ENCODE measurements around the gene ZNF319.
A peak's percentile ranks its signal among the peaks of the same experiment; 100 is the strongest.
"Not testable (repeated sequence)": the region's sequence is repeated elsewhere in the genome, so short reads cannot be mapped to it uniquely, and the experiment has no call there.

The ZNF319 gene

DNA sequence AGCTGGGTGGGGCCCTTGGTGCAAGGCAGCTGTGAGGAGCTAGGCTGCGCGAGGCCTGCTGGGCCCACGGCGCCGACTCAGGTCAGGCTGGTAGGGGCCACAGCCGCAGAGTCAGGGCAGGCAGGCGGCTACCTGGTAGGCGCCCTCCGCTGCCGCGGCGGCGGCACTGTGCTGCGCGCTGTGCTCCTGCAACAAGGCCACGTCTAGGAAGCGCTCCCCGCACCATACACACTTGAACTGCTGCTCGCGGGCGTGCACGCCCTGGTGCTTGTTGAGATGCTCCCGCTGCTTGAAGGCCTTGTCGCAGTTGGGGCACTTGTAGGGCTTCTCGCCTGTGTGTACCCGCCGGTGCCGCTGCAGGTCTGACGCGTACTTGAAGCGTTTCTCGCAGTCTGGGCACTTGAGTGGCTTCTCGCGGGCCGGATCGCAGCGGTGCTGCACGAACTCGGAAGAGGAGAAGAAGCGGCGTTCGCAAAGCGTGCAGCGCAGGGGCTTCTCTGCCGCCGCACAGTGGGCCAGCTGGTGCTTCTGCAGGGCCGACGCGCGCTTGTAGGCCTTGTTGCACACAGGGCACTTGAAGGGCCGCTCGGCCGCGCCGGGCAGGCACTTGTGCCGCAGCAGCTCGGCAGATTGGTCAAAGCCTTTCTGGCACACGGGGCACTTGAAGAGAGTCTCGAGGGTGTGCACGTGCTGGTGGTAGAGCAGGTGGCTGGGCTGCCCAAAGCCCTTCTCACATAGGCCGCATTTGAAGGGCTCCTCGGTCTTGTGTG is 3.9 kb downstream of the ZNF319 start:
- DNase-seq, result no peak

DNA sequence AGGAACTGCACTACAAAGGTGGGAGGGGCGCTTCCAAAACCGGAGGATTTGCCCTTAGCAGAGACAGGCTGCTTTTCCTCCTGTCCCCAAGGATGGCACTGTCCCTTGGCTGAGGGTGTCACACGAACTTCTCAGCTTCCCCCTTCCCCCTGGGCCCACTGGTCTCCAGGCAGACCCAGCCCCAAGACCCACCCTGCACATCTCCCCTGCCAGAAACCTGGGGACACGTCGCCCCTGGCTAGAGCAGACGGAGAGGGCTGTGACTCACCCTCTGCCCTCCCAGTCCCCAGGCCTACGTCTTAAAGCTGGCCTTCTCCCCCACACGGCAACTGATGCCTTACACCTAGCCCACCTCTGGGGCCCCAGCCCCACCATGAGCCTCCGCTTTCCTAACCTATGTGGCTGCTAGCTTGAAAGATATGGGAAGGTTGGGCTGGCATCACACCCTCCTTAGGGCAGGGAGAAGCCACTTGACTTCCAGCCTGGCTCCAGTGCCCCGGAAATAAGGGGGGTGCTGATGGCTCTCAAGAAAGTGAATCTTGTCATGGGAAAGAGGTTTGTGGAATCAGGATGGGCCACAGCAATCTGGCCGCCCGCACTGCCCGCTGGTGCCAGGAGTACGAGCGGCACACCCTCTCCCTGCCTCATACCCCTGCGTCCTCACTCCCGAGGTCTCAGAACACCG is 4.6 kb downstream of the ZNF319 start:
- DNase-seq, result no peak

DNA sequence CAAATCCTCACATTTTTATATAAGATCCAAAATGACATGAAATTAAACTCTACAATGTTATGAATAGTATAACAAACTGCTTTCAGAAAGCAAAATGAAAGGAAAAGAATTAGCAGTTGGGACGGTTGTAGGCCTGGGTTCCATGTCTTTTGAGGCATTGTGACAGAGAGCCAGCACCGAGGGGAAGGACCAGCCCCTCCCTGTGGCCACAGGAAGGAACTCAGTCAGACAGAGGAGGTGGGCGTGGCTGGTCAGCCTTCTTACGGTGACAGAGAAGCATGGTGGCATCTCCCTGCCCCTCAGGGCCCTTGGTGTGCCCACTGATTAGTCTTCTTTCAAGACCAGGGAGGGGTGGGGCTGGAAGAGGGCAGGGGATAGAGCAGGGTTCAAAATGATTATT is 5.7 kb downstream of the ZNF319 start:
- DNase-seq, result peak; percentile 65

DNA sequence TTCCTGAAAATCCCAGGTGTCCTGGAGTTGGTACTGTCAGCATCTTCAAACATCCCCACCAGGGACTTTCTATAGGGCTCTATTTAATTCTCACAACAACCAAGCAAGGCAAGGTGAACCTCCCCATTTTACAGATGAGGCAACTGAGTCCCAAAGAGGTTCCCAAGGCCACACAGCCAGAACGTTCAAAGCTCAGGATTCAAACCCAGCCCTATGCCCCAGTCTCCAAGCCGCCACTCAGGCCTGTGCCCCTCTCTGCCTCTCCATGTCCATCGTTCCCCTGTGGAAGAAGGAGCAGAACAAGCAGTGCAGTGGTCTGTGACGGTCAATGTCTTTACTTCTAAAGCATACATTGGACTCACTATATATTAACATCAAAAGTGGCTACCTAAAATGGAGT is 6.1 kb downstream of the ZNF319 start:
- DNase-seq, result no peak

DNA sequence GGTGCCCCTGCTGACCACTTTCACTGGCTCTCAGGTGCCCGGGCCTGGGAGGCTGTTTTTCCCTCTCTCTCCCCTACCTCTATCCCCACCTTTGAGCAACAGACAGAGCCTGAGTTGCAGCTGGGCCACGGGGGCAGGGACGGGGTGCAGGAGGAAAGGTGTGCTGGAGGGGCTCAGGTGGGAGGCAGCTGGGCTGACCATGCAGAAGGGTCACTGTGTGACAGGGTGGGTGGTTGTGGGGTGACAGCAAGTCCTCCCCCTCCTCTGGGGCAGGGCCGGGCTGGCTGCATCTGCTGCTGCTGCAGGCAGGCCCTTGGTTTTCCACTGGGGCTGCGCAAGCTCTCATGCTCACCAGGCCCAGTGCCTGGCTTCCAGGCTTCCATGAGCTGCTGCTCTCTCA is 6.6 kb downstream of the ZNF319 start:
- no peak for DNase-seq

DNA sequence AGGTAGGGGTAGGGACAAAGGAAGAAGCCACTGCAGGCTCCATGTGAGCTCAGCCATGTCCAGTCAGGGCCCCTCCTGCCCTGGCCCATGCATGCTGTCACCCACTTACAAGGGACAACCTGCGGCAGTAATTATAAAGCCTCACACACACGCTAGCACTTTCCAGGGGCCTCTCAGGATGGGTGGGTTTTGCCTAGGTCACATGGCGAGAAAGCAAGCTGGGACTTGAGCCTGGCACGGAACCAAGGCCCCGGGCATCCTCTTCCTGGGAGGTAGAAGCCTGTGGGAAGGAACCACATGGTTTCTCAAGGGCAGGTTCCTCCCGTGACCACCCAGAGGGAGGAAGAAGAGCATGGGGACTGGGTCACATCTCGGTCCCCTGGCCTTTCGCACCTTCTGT is 7.0 kb downstream of the ZNF319 start:
- no peak for DNase-seq

DNA sequence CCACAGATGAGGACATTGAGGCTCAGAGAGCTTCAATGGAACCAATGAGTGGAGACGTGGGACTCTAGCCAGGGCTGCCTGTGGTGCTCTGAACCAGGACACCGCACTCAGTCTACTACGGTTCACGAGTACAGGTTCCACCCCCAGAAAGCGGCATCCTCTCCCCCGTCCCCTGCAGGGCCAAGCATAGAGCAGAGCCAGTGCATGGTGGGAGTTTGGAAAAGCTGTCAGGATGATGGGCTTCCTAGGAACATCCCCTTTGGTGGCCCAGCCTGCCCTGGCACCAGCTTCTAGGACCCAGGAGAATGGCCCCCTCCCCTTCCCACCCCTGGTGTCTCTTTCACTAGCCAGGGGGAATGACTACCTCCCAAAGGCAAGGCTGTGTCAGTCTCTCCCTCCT is 8.4 kb downstream of the ZNF319 start:
- DNase-seq, result no peak

DNA sequence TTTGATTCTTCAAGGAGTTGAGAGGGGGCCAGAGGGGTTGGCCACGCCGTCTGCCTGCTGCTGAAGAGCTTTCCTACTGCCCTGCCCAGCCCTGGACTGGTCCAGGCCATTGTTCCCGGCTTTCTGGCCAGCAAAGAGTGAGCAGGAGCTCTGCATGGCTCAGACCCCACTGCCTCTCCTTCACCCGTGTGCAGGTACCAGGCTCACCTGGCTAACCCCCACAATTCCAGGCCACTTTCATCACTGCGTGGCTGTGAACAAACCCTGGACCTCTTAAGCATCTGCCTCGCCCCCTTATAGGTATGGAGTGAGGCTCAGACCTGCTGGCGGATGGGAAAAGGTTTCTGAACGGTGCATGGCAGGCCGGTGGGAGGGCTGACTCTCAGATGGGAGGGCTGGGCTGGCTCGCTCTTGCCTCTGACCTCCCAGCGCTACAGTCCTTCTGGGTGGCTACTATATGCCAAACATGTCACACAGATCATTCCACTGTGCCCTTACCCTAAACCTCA is 8.9 kb downstream of the ZNF319 start:
- no peak for DNase-seq

DNA sequence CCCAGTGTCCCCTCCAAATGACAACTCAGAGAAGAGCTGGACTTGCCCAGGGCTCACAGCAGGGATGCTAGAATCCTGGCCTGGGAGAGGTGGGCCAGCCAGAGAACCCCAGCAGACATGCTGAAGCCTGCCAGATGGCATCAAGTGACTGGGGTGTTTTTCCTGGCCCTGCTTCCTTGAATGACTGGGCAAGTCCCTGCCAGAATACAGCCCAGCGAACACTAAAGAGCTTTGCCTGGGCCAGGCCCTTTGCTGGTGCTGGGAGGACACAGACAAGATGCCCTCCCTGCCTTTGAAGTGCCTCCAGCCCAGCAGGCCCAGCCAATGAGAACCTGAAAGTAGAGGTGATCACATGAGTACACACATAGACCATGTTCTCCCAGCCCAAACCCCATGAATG is 11.5 kb downstream of the ZNF319 start:
- DNase-seq, result no peak

DNA sequence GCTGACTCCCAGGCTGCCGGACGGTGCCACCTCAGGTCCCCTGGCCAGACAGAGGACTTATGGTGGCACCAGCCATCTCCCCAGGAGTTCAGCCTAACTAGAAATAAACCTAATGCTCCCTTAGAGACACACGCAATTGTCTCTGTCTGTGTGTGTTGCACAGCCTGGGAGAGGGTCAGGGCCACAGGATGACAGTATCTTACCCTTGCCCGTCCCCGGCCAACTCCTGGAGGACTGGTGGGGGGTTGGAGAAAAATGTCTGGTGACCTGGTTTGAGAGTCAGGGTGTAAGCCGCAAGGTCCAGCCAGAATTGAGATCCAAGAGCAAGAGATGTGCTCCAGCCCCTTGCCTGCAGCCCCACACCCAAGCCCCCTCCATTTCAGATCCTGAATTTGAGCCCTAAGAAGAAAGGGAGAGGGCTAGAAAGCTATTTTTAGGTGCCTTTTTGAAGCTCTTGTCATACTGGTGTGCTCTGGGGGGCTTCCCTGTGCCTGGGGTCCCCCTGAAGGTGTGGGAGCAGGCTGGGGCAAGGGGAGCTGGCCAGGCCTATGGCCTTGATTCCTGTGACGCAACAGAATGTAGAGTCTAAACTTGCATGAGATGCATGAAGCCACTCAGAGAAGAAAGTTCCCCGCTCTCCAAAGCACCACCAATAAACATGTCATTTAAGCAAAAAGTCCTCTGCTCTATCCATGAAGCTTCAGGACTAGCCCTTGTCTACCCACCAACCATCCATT is 12.9 kb downstream of the ZNF319 start:
- DNase-seq, result no peak

DNA sequence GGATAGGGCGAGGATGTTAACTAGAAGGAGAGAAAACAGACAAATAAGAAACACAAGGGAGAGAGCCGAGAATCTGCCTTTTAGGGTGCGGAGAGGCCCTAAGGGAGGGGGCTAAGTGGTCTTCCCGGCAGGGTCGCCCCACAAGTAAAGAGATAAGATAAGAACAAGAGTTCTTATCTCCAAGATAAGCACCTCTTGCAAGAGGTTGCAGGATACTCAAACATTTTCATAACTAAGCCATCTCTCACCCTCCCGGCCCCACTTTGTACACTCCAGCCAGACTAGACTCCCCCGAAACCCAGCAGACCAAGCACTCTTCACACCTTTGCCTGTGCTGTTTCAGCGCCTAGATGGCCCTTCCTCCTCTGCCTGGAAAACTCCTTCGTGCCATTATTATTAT is 14.3 kb downstream of the ZNF319 start:
- DNase-seq, result no peak

DNA sequence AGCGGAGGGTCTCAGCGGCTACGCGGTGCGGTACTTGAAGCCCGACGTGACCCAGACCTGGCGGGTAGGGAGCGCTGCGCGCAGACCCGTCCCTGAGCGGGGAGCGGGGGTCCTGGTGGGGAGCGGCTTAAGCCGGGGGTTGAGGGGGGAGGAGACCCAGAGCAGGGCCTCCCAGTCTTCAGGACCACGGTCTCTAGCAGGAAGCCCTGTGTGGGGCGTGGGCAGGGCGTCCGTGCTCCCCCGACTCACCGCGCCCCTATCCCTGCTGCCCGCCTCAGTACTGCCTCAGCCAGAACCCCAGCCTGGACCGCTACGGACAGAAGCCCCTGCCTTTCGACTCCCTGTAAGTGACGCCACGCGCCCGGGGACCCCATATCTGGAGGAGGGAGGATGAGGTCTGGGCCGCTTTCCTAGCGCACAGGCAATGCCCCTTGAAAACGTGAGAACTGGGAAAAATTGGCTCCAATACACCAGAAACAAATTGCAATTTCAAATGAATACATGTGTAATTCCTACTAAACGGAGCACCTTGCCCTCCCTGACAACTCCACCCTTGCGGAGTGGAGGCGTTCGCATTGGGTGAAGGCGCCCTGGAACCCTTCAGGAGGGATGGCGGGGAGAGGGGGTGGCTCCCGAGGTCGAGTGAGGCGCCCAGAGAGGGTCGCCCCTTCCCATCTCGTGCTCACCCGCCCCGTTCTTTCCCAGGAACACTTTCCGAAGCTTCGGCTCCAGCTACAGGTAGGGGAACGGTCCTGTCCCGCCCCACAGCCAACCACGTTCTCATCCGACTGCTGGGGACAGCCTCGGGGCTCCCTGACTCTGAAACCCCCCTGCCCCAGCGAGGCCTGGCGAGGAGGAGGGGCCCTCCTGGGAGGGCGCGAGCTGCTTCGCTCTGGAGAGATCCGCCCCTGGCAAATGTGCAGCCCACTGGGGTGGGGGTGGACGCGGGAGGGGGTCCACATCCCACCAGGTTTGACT is 15.0 kb downstream of the ZNF319 start:
- DNase-seq, result no peak

DNA sequence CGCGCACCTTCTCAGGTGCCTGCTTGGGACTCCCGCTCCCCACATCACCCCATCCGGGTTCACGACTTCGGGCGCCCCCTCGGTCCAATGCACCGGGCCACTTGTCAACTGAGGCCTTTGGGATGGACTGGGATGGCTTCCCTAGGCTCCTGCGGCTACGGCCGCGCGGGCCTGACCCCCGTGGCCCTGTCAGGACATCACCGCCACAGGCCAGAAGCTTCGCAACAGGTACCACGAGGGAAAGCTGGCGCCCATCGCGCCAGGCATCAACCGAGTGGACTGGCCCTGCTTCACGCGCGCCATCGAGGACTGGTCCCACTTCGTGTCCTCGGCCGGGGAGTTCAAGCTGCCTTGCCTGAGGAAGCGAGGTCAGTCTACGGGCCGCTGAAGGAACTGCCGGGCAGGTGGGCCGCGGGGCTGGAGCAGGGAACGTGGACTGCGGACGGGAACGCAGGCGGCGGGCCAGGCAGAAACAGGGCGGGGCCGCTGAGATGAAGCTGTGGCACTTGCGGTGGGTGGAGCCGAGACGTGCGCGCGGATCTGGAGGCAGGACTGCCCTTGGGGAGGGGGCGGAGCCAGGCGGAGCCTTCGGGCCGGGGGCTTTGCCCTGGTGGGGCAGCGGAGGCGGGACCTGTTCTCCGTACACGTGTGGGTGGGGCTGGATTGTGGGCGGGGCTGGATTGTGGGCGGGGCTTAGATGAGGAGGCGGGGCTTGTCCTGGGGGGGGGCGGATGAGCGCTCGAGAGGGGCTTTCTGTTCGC is 15.8 kb downstream of the ZNF319 start:
- DNase-seq, result peak; percentile 95

DNA sequence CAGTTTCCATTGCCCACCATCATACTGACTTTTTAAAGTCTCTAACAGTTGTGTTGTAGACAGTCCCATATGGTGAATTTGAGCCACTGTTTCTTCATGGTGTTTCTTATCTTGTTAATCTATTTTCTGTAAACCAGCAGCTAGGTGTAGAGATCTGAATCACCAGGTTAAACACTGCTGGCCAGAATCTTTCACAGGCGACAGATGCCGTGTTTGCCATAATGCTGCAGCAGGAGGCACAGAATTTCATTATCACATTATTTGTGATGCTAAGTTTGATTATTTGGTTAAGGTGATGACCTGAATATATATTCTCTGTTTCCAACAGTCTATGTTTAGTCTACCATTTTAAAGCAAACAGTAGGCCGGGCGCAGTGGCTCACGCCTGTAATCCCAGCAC is 18.1 kb downstream of the ZNF319 start:
- DNase-seq, result no peak

DNA sequence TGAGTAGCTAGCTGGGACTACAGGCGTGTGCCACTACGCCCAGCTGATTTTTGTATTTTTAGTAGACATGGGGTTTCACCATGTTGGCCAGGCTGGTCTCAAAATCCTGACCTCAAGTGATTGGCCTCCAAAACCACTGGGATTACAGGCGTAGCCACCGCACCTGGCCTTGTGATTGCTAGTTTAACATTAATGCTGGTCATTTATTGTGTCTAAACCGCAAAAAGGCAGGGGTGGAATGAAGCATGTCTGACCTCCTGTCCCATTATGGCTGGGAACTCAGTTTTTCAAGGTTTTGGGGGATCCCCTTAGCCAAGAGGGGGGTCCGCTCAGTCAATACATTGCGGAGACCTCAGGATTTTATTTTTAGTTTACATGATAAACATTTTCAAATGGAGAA is 18.8 kb downstream of the ZNF319 start:
- DNase-seq, result no peak

DNA sequence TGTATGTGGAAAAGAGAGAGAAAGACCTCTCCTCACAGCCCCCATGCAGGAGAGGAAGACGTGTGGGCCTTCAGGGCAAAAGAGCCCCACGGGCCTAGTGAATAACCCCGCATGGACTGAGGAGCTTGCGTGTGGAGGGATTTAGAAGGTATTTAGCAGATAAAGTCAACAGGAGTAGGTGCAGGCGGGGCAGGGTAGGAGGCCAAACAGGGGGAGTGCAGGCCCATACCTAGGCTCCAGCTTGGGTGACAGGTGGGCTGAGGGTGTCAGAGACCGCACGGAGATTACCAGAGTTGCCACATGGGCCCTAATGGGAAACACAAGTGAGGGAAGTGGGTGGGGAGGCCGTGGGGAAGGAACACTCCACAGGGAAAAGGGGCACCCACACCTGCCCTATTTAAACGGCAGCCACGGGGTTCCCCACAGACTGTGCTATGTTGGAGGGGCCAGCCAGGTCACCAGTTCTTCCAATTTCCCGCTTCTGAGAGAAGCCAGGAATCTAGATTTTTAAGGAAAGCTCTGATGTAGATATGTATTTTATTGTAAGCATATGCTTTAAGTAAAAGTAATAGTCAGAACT is 21.4 kb downstream of the ZNF319 start:
- DNase-seq, result no peak

DNA sequence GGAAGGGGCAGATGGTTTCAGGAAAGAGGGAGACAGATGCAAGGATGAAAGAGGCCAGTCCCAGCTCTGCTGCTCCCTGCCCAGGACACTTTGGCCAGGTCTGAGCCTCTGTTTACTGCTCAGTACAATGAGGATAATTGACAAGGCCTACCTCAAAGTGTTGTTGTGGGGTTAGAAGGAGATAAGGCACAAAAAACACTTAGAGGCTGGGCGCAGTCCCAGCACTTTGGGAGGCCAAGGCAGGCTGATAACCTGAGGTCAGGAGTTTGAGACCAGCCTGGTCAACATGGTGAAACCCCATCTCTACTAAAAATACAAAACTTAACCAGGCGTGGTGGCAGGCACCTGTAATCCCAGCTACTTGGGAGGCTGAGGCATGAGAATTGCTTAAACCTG is 22.4 kb downstream of the ZNF319 start:
- DNase-seq, result not testable (repeated sequence)

DNA sequence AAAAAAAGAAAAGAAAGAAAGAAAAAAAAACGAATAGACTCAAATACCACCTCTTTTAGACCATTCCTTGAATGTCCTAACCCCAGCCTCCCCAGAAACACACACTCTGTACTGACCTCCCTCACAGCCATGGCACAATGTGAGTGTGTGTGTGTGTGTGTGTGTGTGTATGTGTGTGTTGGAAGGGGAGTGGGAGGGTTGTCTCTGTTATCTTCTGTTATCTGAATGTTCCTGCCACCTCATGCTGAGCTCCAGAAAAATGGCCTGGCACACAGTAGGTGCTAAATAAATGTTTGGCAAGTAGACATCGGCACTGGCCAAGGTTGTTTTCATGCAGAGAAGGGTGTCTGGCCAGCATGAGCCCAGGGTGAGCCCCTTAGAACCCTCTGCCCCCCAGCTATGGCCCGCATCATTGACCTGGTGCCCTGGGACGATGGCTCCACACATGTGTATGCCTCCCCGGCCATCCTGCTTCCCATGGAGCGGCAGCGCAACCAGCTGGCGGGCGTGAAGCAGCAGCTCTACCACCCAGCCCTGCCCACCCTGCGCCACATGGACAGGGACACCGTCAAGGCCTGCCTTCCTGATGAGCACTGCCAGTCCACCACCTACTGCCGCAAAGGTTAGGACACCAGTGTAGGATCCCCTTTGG is 22.9 kb downstream of the ZNF319 start:
- no peak for DNase-seq

DNA sequence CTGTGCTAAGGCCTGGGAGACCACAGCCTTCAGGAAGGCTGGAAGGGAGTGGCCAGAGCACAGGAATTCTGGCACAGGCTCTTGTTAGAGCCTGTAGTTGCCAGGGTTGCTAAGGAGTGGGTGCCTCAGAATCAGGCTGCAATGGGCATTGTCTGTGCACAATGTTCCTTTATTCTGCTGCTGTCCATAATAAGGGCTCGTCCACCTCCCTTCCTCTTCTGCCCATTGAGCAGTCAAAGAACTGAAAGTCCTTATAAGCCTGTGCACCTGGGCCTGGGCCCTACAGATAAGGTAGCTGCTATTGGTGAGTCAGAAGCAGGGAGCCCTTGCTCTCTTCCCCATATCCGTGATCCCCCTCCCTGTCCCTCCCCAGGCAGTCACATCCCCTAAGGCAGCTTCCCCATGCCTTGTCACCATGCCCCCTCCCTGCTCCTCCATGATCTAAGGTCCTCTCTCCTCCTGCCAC is 24.1 kb downstream of the ZNF319 start:
- no peak for DNase-seq

DNA sequence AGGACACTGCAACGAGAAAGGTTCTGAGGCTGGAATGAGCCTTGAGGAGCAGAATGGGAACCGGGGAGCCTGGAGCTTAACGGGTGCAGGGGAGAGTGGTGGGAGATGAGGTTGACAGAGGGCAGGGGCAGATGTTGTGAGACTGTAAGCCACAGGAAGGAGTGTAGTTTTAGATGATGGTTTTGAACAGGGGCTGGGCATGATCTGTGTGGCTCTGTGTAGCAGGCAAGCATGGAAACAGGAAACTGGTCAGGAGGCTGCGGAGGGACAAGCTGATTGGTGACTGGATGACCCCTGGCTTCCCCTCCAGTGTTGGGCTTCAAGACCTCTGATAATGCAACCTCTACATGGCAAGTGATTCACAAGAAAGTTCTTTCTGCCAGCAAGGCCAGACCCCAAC is 28.2 kb downstream of the ZNF319 start:
- no peak for DNase-seq

DNA sequence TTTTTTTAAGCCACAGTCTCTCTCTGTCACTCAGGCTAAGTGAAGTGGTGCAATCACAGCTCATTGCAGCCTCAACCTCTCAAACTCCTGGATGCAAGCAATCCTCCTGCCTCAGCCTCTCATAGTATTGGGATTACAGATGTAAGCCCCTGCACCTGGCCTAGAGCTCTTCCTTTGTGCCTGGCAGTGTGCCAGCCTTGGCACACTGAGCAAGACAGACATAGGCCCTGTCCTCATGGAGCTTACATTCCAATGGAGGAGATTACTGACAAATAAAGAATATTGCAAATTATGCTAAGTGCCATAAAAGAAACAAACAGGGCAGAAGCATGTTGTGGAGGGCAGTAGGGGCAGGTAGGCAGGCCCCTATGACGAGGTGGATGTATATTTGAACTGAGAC is 28.6 kb downstream of the ZNF319 start:
- no peak for DNase-seq

Data from CD4-positive, alpha-beta T cell treated with Interleukin-15 for 1 hour (primary cell).